GM19452 (cell line): ENCODE data around the gene GNG12.
"Not testable (repeated sequence)": the region's sequence is repeated elsewhere in the genome, so short reads cannot be mapped to it uniquely, and the experiment has no call there.

Experiments used
- ATAC-seq: cut with Tn5 transposase; IDR thresholded peaks from one replicate; pipeline ENCODE4 v1.9.1; 2021; ENCODE audit not compliant: unreplicated experiment

GNG12 gene

GRCh38 chr1:67735206-67735605, 98.1 kb downstream of the GNG12 start:
- no peak for ATAC-seq

- ATAC-seq = no peak
Observed at GRCh38 chr1:67734323-67734690, 99.0 kb downstream of the GNG12 start.

GRCh38 chr1:67733681-67734322, 99.5 kb downstream of the GNG12 start:
- ATAC-seq = no peak

GRCh38 chr1:67732750-67733151, 100.5 kb downstream of the GNG12 start:
- ATAC-seq = peak; percentile 37

GRCh38 chr1:67731322-67731721, 101.9 kb downstream of the GNG12 start:
- no peak for ATAC-seq

GRCh38 chr1:67730312-67730711, 103.0 kb downstream of the GNG12 start:
- not testable (repeated sequence) for ATAC-seq

- ATAC-seq = no peak
Observed at GRCh38 chr1:67729872-67730271, 103.4 kb downstream of the GNG12 start.

- ATAC-seq = no peak
Observed at GRCh38 chr1:67726224-67726623, 107.0 kb downstream of the GNG12 start.

- no peak for ATAC-seq
Observed at GRCh38 chr1:67724928-67725560, 108.2 kb downstream of the GNG12 start.

- peak; percentile 58 for ATAC-seq
Observed at GRCh38 chr1:67723620-67724019, 109.6 kb downstream of the GNG12 start.

- ATAC-seq = no peak
Observed at GRCh38 chr1:67723126-67723525, 110.1 kb downstream of the GNG12 start.

GRCh38 chr1:67722292-67722944, 110.8 kb downstream of the GNG12 start:
- ATAC-seq = no peak

GRCh38 chr1:67721650-67722291, 111.5 kb downstream of the GNG12 start:
- ATAC-seq = no peak

- ATAC-seq = no peak
Observed at GRCh38 chr1:67721112-67721511, 112.2 kb downstream of the GNG12 start.

- ATAC-seq = no peak
Observed at GRCh38 chr1:67719329-67720196, 113.7 kb downstream of the GNG12 start.

- ATAC-seq = no peak
Observed at GRCh38 chr1:67717876-67718275, 115.4 kb downstream of the GNG12 start.

- ATAC-seq = no peak
Observed at GRCh38 chr1:67716800-67717199, 116.5 kb downstream of the GNG12 start.

GRCh38 chr1:67715819-67716218, 117.4 kb downstream of the GNG12 start:
- no peak for ATAC-seq

GRCh38 chr1:67713057-67713846, 120.0 kb downstream of the GNG12 start:
- no peak for ATAC-seq

- peak; percentile 55 for ATAC-seq
Observed at GRCh38 chr1:67711855-67712212, 121.4 kb downstream of the GNG12 start.
